ENCODE data around the gene KMT2C.
A peak's percentile ranks its signal among the peaks of the same experiment; 100 is the strongest.

The KMT2C gene

DNA sequence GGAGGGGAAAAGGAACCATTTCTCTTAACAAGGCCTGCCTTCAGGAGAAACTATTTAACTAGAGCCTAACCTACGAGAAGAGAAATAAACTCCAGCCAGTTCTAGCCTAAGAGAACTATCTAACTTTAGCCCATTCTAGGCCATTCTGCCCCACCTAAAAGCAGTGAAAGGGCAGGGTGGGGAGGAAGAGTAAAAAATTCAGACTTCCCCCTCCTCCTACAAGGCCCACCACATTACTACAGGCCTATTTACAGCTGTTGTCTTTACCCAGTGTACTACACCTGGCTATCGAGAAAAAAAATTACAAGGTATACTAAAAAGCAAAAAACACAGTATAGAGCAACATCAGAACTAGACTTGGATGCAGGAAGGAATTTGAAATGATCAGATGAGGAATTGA, 93.0 kb downstream of the KMT2C start:
- H3K4me3 ChIP-seq (ENCODE audit: low read depth, low read length): no peak overlapping the region
- no peak for DNase-seq (ENCODE audit: low read depth)
- TF ChIP-seq, protein P1, sequence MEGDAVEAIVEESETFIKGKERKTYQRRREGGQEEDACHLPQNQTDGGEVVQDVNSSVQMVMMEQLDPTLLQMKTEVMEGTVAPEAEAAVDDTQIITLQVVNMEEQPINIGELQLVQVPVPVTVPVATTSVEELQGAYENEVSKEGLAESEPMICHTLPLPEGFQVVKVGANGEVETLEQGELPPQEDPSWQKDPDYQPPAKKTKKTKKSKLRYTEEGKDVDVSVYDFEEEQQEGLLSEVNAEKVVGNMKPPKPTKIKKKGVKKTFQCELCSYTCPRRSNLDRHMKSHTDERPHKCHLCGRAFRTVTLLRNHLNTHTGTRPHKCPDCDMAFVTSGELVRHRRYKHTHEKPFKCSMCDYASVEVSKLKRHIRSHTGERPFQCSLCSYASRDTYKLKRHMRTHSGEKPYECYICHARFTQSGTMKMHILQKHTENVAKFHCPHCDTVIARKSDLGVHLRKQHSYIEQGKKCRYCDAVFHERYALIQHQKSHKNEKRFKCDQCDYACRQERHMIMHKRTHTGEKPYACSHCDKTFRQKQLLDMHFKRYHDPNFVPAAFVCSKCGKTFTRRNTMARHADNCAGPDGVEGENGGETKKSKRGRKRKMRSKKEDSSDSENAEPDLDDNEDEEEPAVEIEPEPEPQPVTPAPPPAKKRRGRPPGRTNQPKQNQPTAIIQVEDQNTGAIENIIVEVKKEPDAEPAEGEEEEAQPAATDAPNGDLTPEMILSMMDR (IDR thresholded peaks at IDR 0.05; ENCODE audit: insufficient read depth, low read depth, low read length, missing control alignments): no peak

DNA sequence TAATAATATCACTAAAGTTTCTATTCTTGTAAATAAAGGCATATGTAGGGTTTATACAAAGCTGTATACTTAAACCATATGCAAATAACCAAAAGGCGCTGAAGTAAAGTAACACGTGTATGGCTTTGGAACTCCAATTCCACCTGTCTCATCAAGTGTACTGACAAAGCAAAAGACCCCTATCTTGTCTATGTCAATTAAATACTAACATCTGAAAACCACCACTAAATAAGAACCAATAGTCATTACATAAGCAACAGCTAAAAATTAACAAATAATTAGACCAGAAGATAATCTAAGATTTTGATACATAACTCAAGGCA, 93.9 kb downstream of the KMT2C start:
- no peak overlapping the region for H3K4me3 ChIP-seq (ENCODE audit: low read depth, low read length)
- TF ChIP-seq, protein P1 (IDR thresholded peaks at IDR 0.05; ENCODE audit: insufficient read depth, low read depth, low read length, missing control alignments): no peak
- DNase-seq (ENCODE audit: low read depth): no peak

DNA sequence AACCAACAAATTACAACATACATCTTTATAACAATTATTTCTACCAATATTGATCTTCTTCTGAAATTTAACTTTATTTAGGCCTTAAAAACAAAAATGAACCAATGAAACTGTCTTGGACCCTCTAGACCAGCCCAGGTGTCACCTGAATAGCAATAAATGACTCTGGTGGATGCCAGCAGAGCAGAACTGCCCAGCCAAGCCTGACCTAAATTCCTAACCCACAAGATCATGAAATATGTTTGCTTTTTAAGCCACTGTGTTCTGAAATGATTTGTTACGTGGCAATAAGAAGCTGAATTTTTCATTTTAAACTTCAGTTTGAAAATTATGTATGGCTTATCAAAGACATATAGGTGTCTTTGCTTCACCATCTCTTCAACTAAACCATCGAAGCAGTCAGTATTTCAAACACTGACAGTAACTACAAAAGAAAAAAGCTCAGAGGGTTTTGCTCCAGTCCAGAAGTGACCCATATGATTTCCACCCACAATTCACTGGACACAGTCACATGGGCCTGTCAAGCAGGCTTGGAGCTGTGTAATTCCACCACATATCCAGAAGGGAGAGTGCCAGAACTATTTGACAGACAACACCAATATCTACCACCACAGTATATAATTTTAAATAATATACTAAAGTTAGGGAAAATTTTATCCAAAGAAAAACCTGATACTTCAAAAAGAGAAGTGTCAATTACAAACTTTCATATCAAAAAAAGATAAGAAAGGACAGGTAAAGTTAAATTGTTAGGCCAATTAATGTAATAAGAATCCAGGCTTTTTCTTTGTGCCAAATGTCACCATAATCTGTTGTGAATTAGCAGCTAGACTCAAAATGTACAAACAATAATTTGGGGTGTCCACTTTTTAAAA, 94.5 kb downstream of the KMT2C start:
- DNase-seq (ENCODE audit: low read depth): peak; percentile 59

DNA sequence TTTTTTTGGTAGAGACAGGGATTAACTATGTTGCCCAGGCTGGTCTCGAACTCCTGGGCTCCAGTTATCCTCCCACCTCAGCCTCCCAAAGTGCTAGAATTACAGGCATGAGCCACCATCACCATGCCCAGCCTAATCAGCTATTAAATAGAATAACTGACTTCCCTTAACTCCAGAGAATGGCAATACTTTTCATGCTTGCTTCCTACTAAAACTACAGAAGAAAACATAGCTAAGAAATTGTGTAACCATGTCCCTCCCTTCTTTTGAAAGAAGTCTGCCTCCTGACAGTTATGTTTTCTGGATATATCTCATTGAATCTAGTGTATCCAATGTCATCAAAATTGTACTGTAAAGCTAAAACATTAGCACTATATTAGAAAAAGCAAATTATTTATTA, 95.6 kb downstream of the KMT2C start:
- TF ChIP-seq, protein P1 (IDR thresholded peaks at IDR 0.05; ENCODE audit: insufficient read depth, low read depth, low read length, missing control alignments): no peak
- DNase-seq (ENCODE audit: low read depth): no peak
- H3K4me3 ChIP-seq (ENCODE audit: low read depth, low read length): no peak overlapping the region

More for the DNA sequence above, 94.5 kb downstream of the KMT2C start:
- TF ChIP-seq, protein P1 (IDR thresholded peaks at IDR 0.05; ENCODE audit: insufficient read depth, low read depth, low read length, missing control alignments): peak; percentile 18
- no peak overlapping the region for H3K4me3 ChIP-seq (ENCODE audit: low read depth, low read length)

DNA sequence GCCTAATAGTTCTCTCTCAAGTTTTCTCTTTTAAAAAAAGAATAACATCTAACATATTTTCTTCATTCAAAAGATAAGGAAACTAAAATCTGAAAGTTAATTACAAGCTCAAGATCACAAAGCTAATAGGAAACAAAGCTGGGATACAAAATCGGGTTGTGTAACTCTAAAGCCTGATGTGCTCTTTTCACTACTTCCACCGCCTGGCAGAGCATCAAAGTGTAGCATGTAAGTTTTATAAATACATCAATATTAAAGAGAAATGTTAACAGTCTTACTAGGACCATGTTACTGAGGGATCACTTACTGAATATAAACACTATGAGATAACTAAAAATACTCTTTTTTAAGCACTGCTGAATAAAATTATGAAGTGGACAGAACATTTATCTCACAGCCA, 97.2 kb downstream of the KMT2C start:
- DNase-seq (ENCODE audit: low read depth): no peak
- TF ChIP-seq, protein P1 (IDR thresholded peaks at IDR 0.05; ENCODE audit: insufficient read depth, low read depth, low read length, missing control alignments): no peak
- H3K4me3 ChIP-seq (ENCODE audit: low read depth, low read length): no peak overlapping the region

DNA sequence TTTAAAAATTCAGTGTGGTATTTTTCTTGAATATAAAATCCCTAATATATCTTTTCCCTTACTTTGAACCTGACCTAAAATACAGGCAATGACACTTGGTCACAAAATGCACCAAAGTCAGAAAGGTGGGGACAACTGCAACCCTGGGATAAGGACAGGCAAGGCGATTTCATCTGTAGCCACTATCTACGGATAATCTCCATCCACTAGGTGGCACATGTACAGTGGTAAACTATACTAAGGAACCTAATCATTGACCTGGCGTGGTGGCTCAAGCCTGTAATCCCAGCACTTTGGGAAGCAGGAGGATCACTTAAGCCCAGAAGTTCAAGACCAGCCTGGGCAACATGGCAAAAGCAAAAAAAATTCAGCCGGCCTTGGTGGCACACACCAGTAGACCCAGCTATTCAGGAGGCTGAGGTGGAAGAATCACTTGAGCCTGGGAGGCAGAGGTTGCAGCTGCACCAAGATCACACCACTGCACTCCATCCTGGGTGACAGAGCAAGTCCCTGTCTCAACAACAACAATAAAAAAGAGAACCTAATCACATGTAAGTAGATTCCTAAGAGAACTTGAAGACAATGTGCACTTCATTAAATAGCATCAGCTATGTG, 98.9 kb downstream of the KMT2C start:
- DNase-seq (ENCODE audit: low read depth): peak; percentile 52

More for the DNA sequence above, 98.9 kb downstream of the KMT2C start:
- no peak overlapping the region for H3K4me3 ChIP-seq (ENCODE audit: low read depth, low read length)
- TF ChIP-seq, protein P1 (IDR thresholded peaks at IDR 0.05; ENCODE audit: insufficient read depth, low read depth, low read length, missing control alignments): peak; percentile 54

All from GM12865 (cell line).